A673 (cell line): ENCODE measurements around the gene CD276.

Source experiments
- EZH2 ChIP-seq: fragments of 200-600 bp; sonication (generic); IDR thresholded peaks from 2 replicates; pipeline ENCODE4 v1.6.1; 2017; ENCODE audit warnings: borderline replicate concordance, low read depth, mild to moderate bottlenecking, mixed read lengths, antibody characterized with exemption, low read length; ENCODE audit not compliant: poor library complexity, severe bottlenecking
- TF ChIP-seq, protein P1 (sequence below): fragments of 300-800, 200-600 bp; sonication (generic); conservative IDR thresholded peaks from 2 replicates; pipeline ENCODE4 v1.5.1; 2017; ENCODE audit warnings: low read depth, mild to moderate bottlenecking, antibody characterized with exemption, low read length, moderate library complexity, mixed read lengths

DNA sequence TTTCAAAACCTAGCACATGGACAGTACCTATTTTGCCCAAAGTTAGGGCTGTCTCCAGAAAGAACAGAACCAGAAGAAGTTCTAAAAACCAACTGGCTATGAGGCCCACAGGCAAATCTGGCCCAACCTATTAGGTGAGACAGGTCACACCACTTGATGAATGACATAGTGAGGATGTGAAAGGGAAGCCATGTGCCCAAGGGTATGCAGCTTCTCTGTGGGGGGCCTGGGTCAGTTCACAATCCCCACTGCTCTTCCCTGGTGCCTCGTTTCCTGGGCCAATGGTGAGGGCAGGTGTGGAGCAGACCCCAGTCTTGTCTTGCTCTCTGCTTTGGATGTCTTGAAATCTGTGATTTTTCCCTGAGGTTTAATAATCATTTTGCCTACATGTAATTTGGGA, 60.1 kb downstream of the CD276 start:
- TF ChIP-seq, protein P1, sequence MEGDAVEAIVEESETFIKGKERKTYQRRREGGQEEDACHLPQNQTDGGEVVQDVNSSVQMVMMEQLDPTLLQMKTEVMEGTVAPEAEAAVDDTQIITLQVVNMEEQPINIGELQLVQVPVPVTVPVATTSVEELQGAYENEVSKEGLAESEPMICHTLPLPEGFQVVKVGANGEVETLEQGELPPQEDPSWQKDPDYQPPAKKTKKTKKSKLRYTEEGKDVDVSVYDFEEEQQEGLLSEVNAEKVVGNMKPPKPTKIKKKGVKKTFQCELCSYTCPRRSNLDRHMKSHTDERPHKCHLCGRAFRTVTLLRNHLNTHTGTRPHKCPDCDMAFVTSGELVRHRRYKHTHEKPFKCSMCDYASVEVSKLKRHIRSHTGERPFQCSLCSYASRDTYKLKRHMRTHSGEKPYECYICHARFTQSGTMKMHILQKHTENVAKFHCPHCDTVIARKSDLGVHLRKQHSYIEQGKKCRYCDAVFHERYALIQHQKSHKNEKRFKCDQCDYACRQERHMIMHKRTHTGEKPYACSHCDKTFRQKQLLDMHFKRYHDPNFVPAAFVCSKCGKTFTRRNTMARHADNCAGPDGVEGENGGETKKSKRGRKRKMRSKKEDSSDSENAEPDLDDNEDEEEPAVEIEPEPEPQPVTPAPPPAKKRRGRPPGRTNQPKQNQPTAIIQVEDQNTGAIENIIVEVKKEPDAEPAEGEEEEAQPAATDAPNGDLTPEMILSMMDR = no peak
- TF ChIP-seq EZH2 = no peak
